Esophagus muscularis mucosa (tissue), 4 donors: ENCODE results near the gene MATN1. TPM values are rescaled to one million over a fixed set of nuclear protein-coding genes. Genes with fewer than 3 reads are reported as not detected.

ENCODE experiments used
- DNase-seq: peaks from one replicate; pipeline ENCODE4 v3.0.0-alpha.2; 2017; ENCODE audit errors: extremely low spot score
- H3K27ac ChIP-seq, 4 donors: fragments of 200-600 bp; sonication (generic); replicated peaks in 1 of 4; 1 replicate in 3 of 4; 2 replicates in 1 of 4; pipeline ENCODE4 v1.5.1; 2016 to 2019; ENCODE audit warnings: mild to moderate bottlenecking in 1 of 4
- H3K27me3 ChIP-seq, 4 donors: fragments of 200-600 bp; sonication (generic); one replicate each; pipeline versions ENCODE4 v1.5.1 to v1.6.0; 2016 to 2019
- H3K36me3 ChIP-seq, 4 donors: fragments of 200-600 bp; sonication (generic); one replicate each; pipeline ENCODE4 v1.5.1; 2016 to 2019
- H3K4me1 ChIP-seq, 4 donors: fragments of 200-600 bp; sonication (generic); one replicate each; pipeline ENCODE4 v1.5.1; 2016 to 2019
- H3K4me3 ChIP-seq, 4 donors: fragments of 200-600 bp; sonication (generic); 1 replicate in 2 of 4; 2 replicates in 2 of 4; pipeline ENCODE4 v1.5.1; 2016 to 2019; ENCODE audit warnings: mild to moderate bottlenecking in 4 of 4, moderate library complexity in 1 of 4
- H3K9me3 ChIP-seq, 4 donors: fragments of 200-600 bp; sonication (generic); 1 replicate in 3 of 4; 2 replicates in 1 of 4; pipeline ENCODE4 v1.5.1; 2016 to 2019
- CTCF ChIP-seq, 3 experiments: fragments of 200-600 bp in 2 of 3; fragments of 450-650 bp in 1 of 3; sonication (generic) in 2 of 3; IDR thresholded peaks; one replicate each; pipeline ENCODE4 v1.5.1; 2017 to 2019; ENCODE audit warnings: antibody characterized with exemption in 3 of 3, mild to moderate bottlenecking in 2 of 3, moderate library complexity in 1 of 3
- EP300 ChIP-seq: sonication (generic); formaldehyde crosslinking; IDR thresholded peaks from one replicate; pipeline ENCODE4 v1.6.1; 2017; ENCODE audit warnings: antibody characterized with exemption
- POLR2A ChIP-seq: fragments of 450-650 bp; IDR thresholded peaks from one replicate; pipeline ENCODE4 v1.6.1; 2017; ENCODE audit warnings: antibody characterized with exemption, moderate library complexity, mild to moderate bottlenecking, low read depth
- POLR2AphosphoS5 ChIP-seq, 2 donors: sonication (generic); formaldehyde crosslinking; IDR thresholded peaks; one replicate each; pipeline ENCODE4 v1.6.1; 2017; ENCODE audit warnings: antibody characterized with exemption in 2 of 2
- WGBS: methylation state at CpG from one replicate; pipeline ENCODE4 v1.1.5; 2018; 5-methylcytosine and 5-hydroxymethylcytosine counted together
- intact Hi-C: fragments of 100-400 bp; cut with DNase I; formaldehyde crosslinking; loops from one replicate; pipeline ENCODE4 v1.15.1; 2023
- total RNA-seq, 4 donors: library from RNA; depleted of rRNA; stranded (reverse); fragments of >200 nt; gene quantifications; one replicate each; pipeline versions ENCODE4 v1.1.0 to v1.2.1, GENCODE V29; 2016

MATN1 gene
- total RNA-seq, 4 donors from 2014 or later, result not detected

DNA sequence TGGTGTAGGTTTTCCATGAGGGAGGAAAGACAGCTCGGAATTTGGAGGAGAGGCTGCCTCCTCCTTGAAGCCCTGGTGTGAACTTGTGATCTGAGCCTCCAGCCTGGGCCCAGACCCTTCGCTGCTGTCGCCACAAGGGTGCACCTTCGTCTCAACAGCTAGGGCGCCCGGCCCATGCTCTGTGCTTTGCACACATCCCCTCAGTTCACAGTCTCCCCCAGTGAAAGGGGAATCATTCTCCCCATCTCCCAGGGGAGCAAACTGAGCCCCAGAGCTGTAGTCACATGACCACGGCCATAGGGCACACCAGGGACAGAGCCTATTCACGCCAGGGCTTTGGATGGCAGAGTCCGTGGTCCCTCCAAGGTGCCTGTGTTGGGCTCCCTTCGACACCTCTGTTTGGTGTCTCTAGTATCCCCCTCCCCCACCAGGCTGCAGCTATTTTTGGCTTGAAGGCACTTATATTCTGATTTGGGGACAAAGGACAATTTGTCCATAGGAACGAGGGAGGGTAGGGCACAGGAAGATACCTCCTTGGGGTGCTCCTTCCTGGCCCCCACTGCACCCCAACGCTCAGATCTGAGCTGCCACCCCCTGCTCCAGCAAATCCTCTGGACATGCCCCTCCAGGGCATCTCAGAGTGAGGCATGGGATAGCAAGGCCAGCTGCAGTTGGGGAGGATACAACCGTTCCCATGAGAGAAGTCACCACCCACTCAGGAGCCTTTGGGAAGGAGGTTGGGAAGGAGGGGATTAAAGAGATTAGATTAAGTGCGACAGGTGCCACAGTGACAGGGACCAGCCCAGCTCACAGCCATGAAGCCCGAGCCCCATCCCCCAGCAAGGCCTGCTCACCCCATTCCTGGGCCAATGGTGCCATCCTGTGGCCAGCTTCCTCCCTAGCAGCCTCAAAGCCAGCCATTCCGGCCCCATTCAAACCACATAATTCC lies 15.7 kb downstream of the MATN1 start:
- WGBS, result 61% methylated on average over 14 of the region's 16 CpGs
- Histone ChIP-seq H3K9me3 (no peaks in the 10 kb centered on the region), H3K36me3 (no peaks in the 10 kb centered on the region), H3K4me1 (peaks cover 16 to 41% (median 32%) of the 10 kb centered on the region in 4 donors), H3K27ac (no peak overlapping the region), H3K4me3 (no peak overlapping the region), H3K27me3 (no peaks in the 10 kb centered on the region)
- TF ChIP-seq CTCF (IDR thresholded peaks at IDR 0.05) (peak; percentile 69 to 97 (median 83)), POLR2AphosphoS5 (IDR thresholded peaks at IDR 0.05) (no peak)
- intact Hi-C loops, result loop anchor here (2.0 to 10.0 kb wide), 5 partner anchors 325 to 1833 kb away; partner anchors contain the start of gene PTPRU
- DNase-seq, result no peak

- intact Hi-C loops, result loop anchor here (5.0 to 10.0 kb wide), 4 partner anchors 324 to 1832 kb away; no protein-coding TSS in a partner anchor
- Histone ChIP-seq H3K4me1 (peaks cover 16 to 42% (median 34%) of the 10 kb centered on the region in 4 donors), H3K36me3 (no peaks in the 10 kb centered on the region), H3K9me3 (no peaks in the 10 kb centered on the region), H3K27ac (no peak overlapping the region), H3K27me3 (no peaks in the 10 kb centered on the region), H3K4me3 (no peak overlapping the region)
- TF ChIP-seq POLR2AphosphoS5 (IDR thresholded peaks at IDR 0.05) (peak in 1 of 2 donors; percentile 26), EP300 (no peak), CTCF (IDR thresholded peaks at IDR 0.05) (no peak), POLR2A (no peak)
- no peak for DNase-seq
- WGBS, result 48% methylated on average over 4 of the region's 9 CpGs
These were observed 16.9 kb downstream of the MATN1 start for GRCh38 chr1:30706528-30706927.

DNA sequence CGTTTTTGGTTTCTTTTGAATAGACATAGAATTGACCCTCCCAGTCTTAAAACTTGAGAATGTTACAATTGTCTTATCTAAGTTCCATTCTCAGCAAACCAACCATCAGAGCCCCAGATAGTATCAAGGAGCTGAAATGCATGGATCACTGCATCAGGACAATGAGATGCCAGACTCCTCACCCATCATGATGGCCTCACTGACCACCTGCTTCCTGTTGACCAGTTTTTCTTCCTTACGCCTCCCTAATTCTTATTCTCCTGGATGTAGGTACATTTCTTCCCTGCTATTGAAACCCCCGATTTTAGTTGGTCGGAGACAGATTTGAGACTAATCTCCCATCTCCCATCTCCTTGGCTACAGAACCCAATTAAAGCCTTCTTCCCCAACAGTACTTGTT lies 17.7 kb downstream of the MATN1 start:
- no peak for TF ChIP-seq POLR2AphosphoS5 (IDR thresholded peaks at IDR 0.05)
- no peak overlapping the region for H3K4me3 ChIP-seq
- peaks cover 16 to 50% (median 42%) of the 10 kb centered on the region in 4 donors for H3K4me1 ChIP-seq
- H3K27ac ChIP-seq, result no peak overlapping the region
- H3K36me3 ChIP-seq, result no peaks in the 10 kb centered on the region
- 84% methylated on average over 4 of the region's 4 CpGs for WGBS
- intact Hi-C loops, result loop anchor here (5.0 to 10.0 kb wide), 4 partner anchors 323 to 1831 kb away; no protein-coding TSS in a partner anchor
- no peaks in the 10 kb centered on the region for H3K9me3 ChIP-seq
- DNase-seq, result no peak
- H3K27me3 ChIP-seq, result no peaks in the 10 kb centered on the region

DNA sequence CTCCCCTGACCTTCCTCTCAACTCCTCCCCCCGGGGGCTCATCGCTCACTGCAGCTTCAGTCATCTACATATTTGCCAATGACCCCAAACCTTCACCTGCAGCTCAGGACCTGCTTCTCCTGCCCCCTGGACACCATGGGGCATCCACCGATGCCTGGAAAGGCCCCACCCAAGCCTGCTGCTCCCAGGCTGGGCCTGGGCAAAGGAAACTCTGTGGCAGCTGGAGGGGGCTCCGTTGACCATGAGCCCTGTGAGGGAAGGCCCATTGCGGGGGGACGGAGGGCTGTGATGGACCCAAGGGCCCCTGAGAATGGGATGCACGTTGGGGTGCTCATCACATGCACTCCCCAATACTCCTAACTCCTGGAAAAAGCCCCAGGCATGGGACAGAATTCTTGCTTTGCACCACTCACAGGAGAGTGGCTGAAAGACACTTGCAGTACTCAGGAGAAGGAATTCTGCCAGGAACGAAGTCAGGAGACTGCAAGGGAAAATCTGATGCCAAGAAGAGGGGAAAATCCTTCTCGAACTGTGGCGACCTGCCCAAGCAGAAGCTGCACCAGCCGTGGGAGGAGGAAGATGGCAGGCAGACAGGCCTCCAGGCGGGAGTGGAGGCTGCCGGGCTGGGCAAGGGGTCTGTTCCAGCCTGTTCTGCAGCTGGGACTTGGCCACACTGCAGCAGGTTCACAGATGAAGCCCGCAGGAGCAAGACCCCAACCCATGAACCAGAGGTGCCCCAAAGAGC lies 18.4 kb downstream of the MATN1 start:
- TF ChIP-seq CTCF (IDR thresholded peaks at IDR 0.05), result no peak
- TF ChIP-seq POLR2AphosphoS5 (IDR thresholded peaks at IDR 0.05), result peak in 1 of 2 donors; percentile 22
- no peak for TF ChIP-seq POLR2A
- H3K27me3 ChIP-seq, result no peaks in the 10 kb centered on the region
- H3K4me3 ChIP-seq, result no peak overlapping the region
- H3K27ac ChIP-seq, result peak overlapping the region in 3 of 4 donors; percentile 51 to 69 (median 55)
- intact Hi-C loops, result loop anchor here (5.0 to 10.0 kb wide), 4 partner anchors 323 to 1830 kb away; no protein-coding TSS in a partner anchor
- 59% methylated on average over 13 of the region's 14 CpGs for WGBS
- H3K4me1 ChIP-seq, result peaks cover 16 to 56% (median 48%) of the 10 kb centered on the region in 4 donors
- H3K36me3 ChIP-seq, result no peaks in the 10 kb centered on the region
- no peak for DNase-seq
- no peaks in the 10 kb centered on the region for H3K9me3 ChIP-seq

- Histone ChIP-seq H3K4me3 (no peak overlapping the region), H3K27ac (peak overlapping the region in 3 of 4 donors; percentile 51 to 69 (median 55)), H3K9me3 (no peaks in the 10 kb centered on the region), H3K27me3 (no peaks in the 10 kb centered on the region), H3K4me1 (peaks cover 16 to 57% (median 48%) of the 10 kb centered on the region in 4 donors), H3K36me3 (no peaks in the 10 kb centered on the region)
- TF ChIP-seq CTCF (IDR thresholded peaks at IDR 0.05), result no peak
- intact Hi-C loops, result loop anchor here (10.0 kb wide), 2 partner anchors 599 to 1829 kb away; no protein-coding TSS in a partner anchor
- no peak for DNase-seq
- 39% methylated on average over 2 of the region's 4 CpGs for WGBS
These were observed 19.1 kb downstream of the MATN1 start for GRCh38 chr1:30704271-30704670.
